Trophoblast cell (in vitro differentiated cells and primary cell): ENCODE data around the gene HTT.
A peak's percentile ranks its signal among the peaks of the same experiment; 100 is the strongest.

Source experiments
- DNase-seq, 2 donors: peaks; one replicate each; pipeline ENCODE4 v3.0.0-alpha.2; 2016
- H2AFZ ChIP-seq: 2 replicates; pipeline ENCODE4 v1.6.1; 2013; ENCODE audit warnings: low read length, moderate library complexity, mild to moderate bottlenecking; ENCODE audit not compliant: insufficient read depth, poor library complexity
- H2AK5ac ChIP-seq: 2 replicates; pipeline ENCODE4 v1.6.1; 2013; ENCODE audit warnings: mild to moderate bottlenecking, low read length
- H2BK120ac ChIP-seq: 2 replicates; pipeline ENCODE4 v1.6.1; 2013; ENCODE audit warnings: low read length, mild to moderate bottlenecking, moderate library complexity; ENCODE audit not compliant: insufficient read depth, poor library complexity
- H2BK12ac ChIP-seq: 2 replicates; pipeline ENCODE4 v1.6.1; 2013; ENCODE audit warnings: mild to moderate bottlenecking, low read length, moderate library complexity
- H2BK5ac ChIP-seq: 2 replicates; pipeline ENCODE4 v1.6.1; 2013; ENCODE audit warnings: low read length, low read depth, moderate library complexity, mild to moderate bottlenecking; ENCODE audit not compliant: poor library complexity
- H3K14ac ChIP-seq: 2 replicates; pipeline ENCODE4 v1.6.1; 2013; ENCODE audit warnings: mild to moderate bottlenecking, low read length
- H3K18ac ChIP-seq: 2 replicates; pipeline ENCODE4 v1.6.1; 2013; ENCODE audit warnings: mild to moderate bottlenecking, low read length
- H3K23ac ChIP-seq: 2 replicates; pipeline ENCODE4 v1.6.1; 2013; ENCODE audit warnings: low read length
- H3K27ac ChIP-seq: 2 replicates; pipeline ENCODE4 v1.5.1; 2013; ENCODE audit warnings: low read depth, mild to moderate bottlenecking, inconsistent platforms, low read length, moderate library complexity
- H3K27me3 ChIP-seq: 2 replicates; pipeline ENCODE4 v1.6.1; 2013; ENCODE audit warnings: inconsistent platforms, mild to moderate bottlenecking, low read length, moderate library complexity; ENCODE audit not compliant: insufficient read depth
- H3K36me3 ChIP-seq, 2 experiments: 1 replicate in 1 of 2; 2 replicates in 1 of 2; pipeline ENCODE4 v1.6.1; 2013; ENCODE audit warnings: low read length in 2 of 2, mild to moderate bottlenecking in 2 of 2, moderate library complexity in 1 of 2; ENCODE audit not compliant: insufficient read depth in 2 of 2, control insufficient read depth in 1 of 2
- H3K4ac ChIP-seq: 2 replicates; pipeline ENCODE4 v1.6.1; 2013; ENCODE audit warnings: low read depth, mild to moderate bottlenecking, low read length, moderate library complexity
- H3K4me1 ChIP-seq, 2 experiments: 1 replicate in 1 of 2; 2 replicates in 1 of 2; pipeline ENCODE4 v1.6.1; 2013; ENCODE audit warnings: low read length in 2 of 2, mild to moderate bottlenecking in 2 of 2, moderate library complexity in 1 of 2; ENCODE audit not compliant: insufficient read depth in 2 of 2, control insufficient read depth in 1 of 2
- H3K4me2 ChIP-seq: 2 replicates; pipeline ENCODE4 v1.6.1; 2013; ENCODE audit warnings: inconsistent platforms, mild to moderate bottlenecking, low read length, moderate library complexity
- H3K4me3 ChIP-seq: 2 replicates; pipeline ENCODE4 v1.5.1; 2013; ENCODE audit warnings: mild to moderate bottlenecking, low read depth, low read length, inconsistent platforms
- H3K79me1 ChIP-seq: one replicate; pipeline ENCODE4 v1.6.1; 2013; ENCODE audit warnings: low read length
- H3K79me2 ChIP-seq: 2 replicates; pipeline ENCODE4 v1.6.1; 2013; ENCODE audit warnings: low read length, mild to moderate bottlenecking; ENCODE audit not compliant: control insufficient read depth, insufficient read depth, poor library complexity
- H3K9ac ChIP-seq: 2 replicates; pipeline ENCODE4 v1.6.1; 2013; ENCODE audit warnings: mild to moderate bottlenecking, low read length
- H3K9me3 ChIP-seq: 2 replicates; pipeline ENCODE4 v1.6.1; 2013; ENCODE audit warnings: low read depth, mild to moderate bottlenecking, control low read depth, inconsistent platforms, low read length; ENCODE audit not compliant: insufficient read depth
- H4K12ac ChIP-seq: 2 replicates; pipeline ENCODE4 v1.6.1; 2013; ENCODE audit warnings: low read depth, mild to moderate bottlenecking, low read length, moderate library complexity
- H4K8ac ChIP-seq: 2 replicates; pipeline ENCODE4 v1.6.1; 2013; ENCODE audit warnings: low read depth, mild to moderate bottlenecking, low read length, moderate library complexity
- H4K91ac ChIP-seq: one replicate; pipeline ENCODE4 v1.6.1; 2013; ENCODE audit warnings: low read depth, mild to moderate bottlenecking, low read length, moderate library complexity
- WGBS: extraction: QIAGEN DNeasy Blood & Tissue Kit; methylation state at CpG from one replicate; pipeline ENCODE4 v1.1.7; 2013; ENCODE audit warnings: missing lambda C conversion rate; ENCODE audit not compliant: insufficient read length, insufficient coverage; ENCODE audit errors: extremely low coverage; 5-methylcytosine and 5-hydroxymethylcytosine counted together

HTT gene

GRCh38 chr4:3257103-3257555 lies 182.6 kb downstream of the HTT start:
- no peak overlapping the region for H4K12ac ChIP-seq
- H2AK5ac ChIP-seq: no peak overlapping the region
- H3K23ac ChIP-seq: no peak overlapping the region
- H2BK120ac ChIP-seq: no peak overlapping the region
- H3K4me3 ChIP-seq: no peak overlapping the region
- H3K4me1 ChIP-seq: no peaks in the 10 kb centered on the region
- H3K4me2 ChIP-seq: no peak overlapping the region
- no peak overlapping the region for H2BK12ac ChIP-seq
- peak in 1 of 2 donors; percentile 3 for DNase-seq
- no peak overlapping the region for H2BK5ac ChIP-seq
- WGBS: no CpG with 5 or more reads among the region's 9 CpGs
- no peaks in the 10 kb centered on the region for H3K79me2 ChIP-seq
- H3K79me1 ChIP-seq: no peaks in the 10 kb centered on the region
- H3K4ac ChIP-seq: no peak overlapping the region
- no peak overlapping the region for H3K18ac ChIP-seq
- H4K8ac ChIP-seq: no peak overlapping the region
- no peak overlapping the region for H2AFZ ChIP-seq
- no peak overlapping the region for H3K9ac ChIP-seq
- H4K91ac ChIP-seq: no peak overlapping the region
- no peak overlapping the region for H3K14ac ChIP-seq
- peaks cover 2 to 9% of the 10 kb centered on the region in 2 experiments for H3K36me3 ChIP-seq
- H3K27me3 ChIP-seq: no peaks in the 10 kb centered on the region
- H3K9me3 ChIP-seq: no peaks in the 10 kb centered on the region
- no peak overlapping the region for H3K27ac ChIP-seq

GRCh38 chr4:3257556-3258482 lies 183.3 kb downstream of the HTT start:
- Histone ChIP-seq H3K27ac (no peak overlapping the region), H2BK120ac (no peak overlapping the region), H3K4me2 (no peak overlapping the region), H3K18ac (no peak overlapping the region), H3K36me3 (peaks cover 2 to 9% of the 10 kb centered on the region in 2 experiments), H3K9me3 (no peaks in the 10 kb centered on the region), H3K4me3 (no peak overlapping the region), H3K4ac (no peak overlapping the region), H2BK5ac (no peak overlapping the region), H3K23ac (no peak overlapping the region), H4K12ac (no peak overlapping the region), H3K9ac (no peak overlapping the region), H4K8ac (no peak overlapping the region), H3K79me1 (no peaks in the 10 kb centered on the region), H4K91ac (no peak overlapping the region), H3K27me3 (no peaks in the 10 kb centered on the region), H2AFZ (no peak overlapping the region), H3K4me1 (no peaks in the 10 kb centered on the region), H3K14ac (no peak overlapping the region), H2AK5ac (no peak overlapping the region), H3K79me2 (no peaks in the 10 kb centered on the region), H2BK12ac (no peak overlapping the region)
- DNase-seq: no peak
- no CpG with 5 or more reads among the region's 29 CpGs for WGBS

GRCh38 chr4:3261411-3262207 lies 187.1 kb downstream of the HTT start:
- Histone ChIP-seq H3K4ac (no peak overlapping the region), H3K36me3 (peaks cover 0 to 1% of the 10 kb centered on the region in 2 experiments), H3K4me1 (no peaks in the 10 kb centered on the region), H3K4me2 (no peak overlapping the region), H3K4me3 (no peak overlapping the region), H3K27me3 (no peaks in the 10 kb centered on the region), H2BK5ac (no peak overlapping the region), H3K79me2 (no peaks in the 10 kb centered on the region), H3K27ac (no peak overlapping the region), H3K9ac (no peak overlapping the region), H4K12ac (no peak overlapping the region), H3K18ac (no peak overlapping the region), H2BK120ac (no peak overlapping the region), H2BK12ac (no peak overlapping the region), H4K91ac (no peak overlapping the region), H3K23ac (no peak overlapping the region), H4K8ac (no peak overlapping the region), H2AFZ (no peak overlapping the region), H3K14ac (no peak overlapping the region), H2AK5ac (no peak overlapping the region), H3K9me3 (no peaks in the 10 kb centered on the region), H3K79me1 (no peaks in the 10 kb centered on the region)
- WGBS: no CpG with 5 or more reads among the region's 35 CpGs
- no peak for DNase-seq

GRCh38 chr4:3262208-3263052 lies 187.9 kb downstream of the HTT start:
- H3K23ac ChIP-seq: no peak overlapping the region
- no peak overlapping the region for H2AFZ ChIP-seq
- H3K79me2 ChIP-seq: no peaks in the 10 kb centered on the region
- no peak overlapping the region for H3K9ac ChIP-seq
- no peaks in the 10 kb centered on the region for H3K36me3 ChIP-seq
- H3K9me3 ChIP-seq: no peaks in the 10 kb centered on the region
- H4K8ac ChIP-seq: no peak overlapping the region
- H3K4me2 ChIP-seq: no peak overlapping the region
- H3K4me1 ChIP-seq: no peaks in the 10 kb centered on the region
- no peak overlapping the region for H3K14ac ChIP-seq
- H3K27ac ChIP-seq: no peak overlapping the region
- H4K91ac ChIP-seq: no peak overlapping the region
- H3K18ac ChIP-seq: no peak overlapping the region
- H2BK12ac ChIP-seq: no peak overlapping the region
- H2AK5ac ChIP-seq: no peak overlapping the region
- no peak for DNase-seq
- no peak overlapping the region for H2BK5ac ChIP-seq
- H3K27me3 ChIP-seq: no peaks in the 10 kb centered on the region
- no peak overlapping the region for H2BK120ac ChIP-seq
- no peaks in the 10 kb centered on the region for H3K79me1 ChIP-seq
- H3K4me3 ChIP-seq: no peak overlapping the region
- H4K12ac ChIP-seq: no peak overlapping the region
- H3K4ac ChIP-seq: no peak overlapping the region
- no CpG with 5 or more reads among the region's 23 CpGs for WGBS
